Endothelial cell of umbilical vein (primary cell): ENCODE results near the gene CCL11. TPM values are rescaled to one million over a fixed set of nuclear protein-coding genes. Genes with fewer than 3 reads are reported as not detected.

Source experiments
- BruUV-seq: library from RNA; stranded (reverse); fragments of 400-500 nt; replicated peaks from 2 replicates; lab custom pipeline; 2021; lab: Mats Ljungman, UMichigan
- CTCF ChIA-PET: fragments of 300-600, 350-600 bp; sonication (Branson Sonifier 250); formaldehyde crosslinking; loops from one replicate; lab custom pipeline; 2021; ENCODE audit warnings: antibody characterized with exemption, inconsistent platforms; lab: Charles Lee
- POLR2A ChIA-PET: fragments of 300-600, 350-600 bp; sonication (Branson Sonifier 250); formaldehyde crosslinking; loops from one replicate; lab custom pipeline; 2021; ENCODE audit warnings: antibody characterized with exemption, inconsistent platforms; lab: Charles Lee
- DNase-seq: peaks from one replicate; pipeline ENCODE4 v3.0.0-alpha.2; 2011; ENCODE audit warnings: low read depth, low spot score
- FAIRE-seq: peaks from 2 replicates; lab custom pipeline; 2011; peaks lifted over from hg19 to GRCh38; lab: Jason Lieb, UNC
- H2AFZ ChIP-seq: 2 replicates; pipeline ENCODE4 v1.6.0; 2012; ENCODE audit warnings: low read depth, low read length, control low read depth, inconsistent platforms
- H3K27ac ChIP-seq: 2 replicates; pipeline ENCODE4 v1.5.1; 2011; ENCODE audit warnings: low read depth, mild to moderate bottlenecking, control low read depth, low read length, moderate library complexity; ENCODE audit not compliant: insufficient read depth
- H3K27me3 ChIP-seq, 2 experiments: 2 replicates each; pipeline versions ENCODE4 v1.6.0 to v1.6.1; 2011; ENCODE audit warnings: low read length in 2 of 2, mixed read lengths in 1 of 2; ENCODE audit not compliant: control insufficient read depth in 2 of 2, insufficient read depth in 2 of 2
- H3K36me3 ChIP-seq, 2 experiments: 2 replicates in 1 of 2; 3 replicates in 1 of 2; pipeline ENCODE4 v1.5.1; 2011; ENCODE audit warnings: low read length in 2 of 2, mild to moderate bottlenecking in 1 of 2, moderate library complexity in 1 of 2; ENCODE audit not compliant: control insufficient read depth in 2 of 2, insufficient read depth in 2 of 2; ENCODE audit errors: extremely low read depth in 1 of 2
- H3K4me1 ChIP-seq: 3 replicates; pipeline ENCODE4 v1.5.1; 2011; ENCODE audit warnings: mild to moderate bottlenecking, low read length; ENCODE audit not compliant: control insufficient read depth, insufficient read depth; ENCODE audit errors: extremely low read depth
- H3K4me2 ChIP-seq: 2 replicates; pipeline ENCODE4 v1.6.1; 2011; ENCODE audit warnings: low read length, control low read depth, mixed read lengths; ENCODE audit not compliant: insufficient read depth
- H3K4me3 ChIP-seq, 3 experiments: fragments of 200-600 bp in 1 of 3; sonication (generic), shearing (Covaris generic) in 1 of 3; replicated peaks in 1 of 3; 2 replicates each; pipeline ENCODE4 v1.5.1; 2011 to 2016; ENCODE audit warnings: control low read depth in 3 of 3, low read length in 3 of 3, mild to moderate bottlenecking in 2 of 3, inconsistent platforms in 1 of 3, low read depth in 1 of 3, moderate library complexity in 1 of 3; ENCODE audit not compliant: insufficient read depth in 1 of 3
- H3K79me2 ChIP-seq: 2 replicates; pipeline ENCODE4 v1.6.0; 2012; ENCODE audit warnings: low read length, inconsistent platforms; ENCODE audit not compliant: control insufficient read depth, insufficient read depth
- H3K9ac ChIP-seq: replicated peaks from 2 replicates; pipeline ENCODE3; 2011; ENCODE audit warnings: low read length, control low read depth; ENCODE audit not compliant: insufficient read depth; ENCODE audit errors: extremely low read depth
- H3K9me1 ChIP-seq: replicated peaks from 3 replicates; pipeline ENCODE4 v1.6.0; 2011; ENCODE audit warnings: mild to moderate bottlenecking, low read length; ENCODE audit not compliant: control insufficient read depth, insufficient read depth; ENCODE audit errors: extremely low read depth
- H3K9me3 ChIP-seq: replicated peaks from 2 replicates; pipeline ENCODE4 v1.5.1; 2012; ENCODE audit warnings: low read length, inconsistent platforms; ENCODE audit not compliant: control insufficient read depth, insufficient read depth
- H4K20me1 ChIP-seq: replicated peaks from 2 replicates; pipeline ENCODE3; 2011; ENCODE audit warnings: mild to moderate bottlenecking, low read length; ENCODE audit not compliant: control insufficient read depth, insufficient read depth; ENCODE audit errors: extremely low read depth
- CTCF ChIP-seq, 2 donors: IDR thresholded peaks; 1 replicate in 1 of 2; 2 replicates in 1 of 2; pipeline ENCODE4 v1.5.1; 2011; ENCODE audit warnings: low read length in 2 of 2, mild to moderate bottlenecking in 2 of 2, moderate library complexity in 2 of 2, control low read depth in 1 of 2, inconsistent platforms in 1 of 2, low read depth in 1 of 2; ENCODE audit not compliant: insufficient read depth in 1 of 2; ENCODE audit errors: extremely low read depth in 1 of 2
- EZH2 ChIP-seq: IDR thresholded peaks from 2 replicates; pipeline ENCODE4 v1.6.1; 2012; ENCODE audit warnings: borderline replicate concordance, low read depth, mild to moderate bottlenecking, moderate library complexity, low read length, inconsistent platforms; ENCODE audit not compliant: severe bottlenecking
- FOS ChIP-seq: IDR thresholded peaks from 2 replicates; pipeline ENCODE4 v1.6.1; 2011; ENCODE audit warnings: mild to moderate bottlenecking, low read length, moderate library complexity, borderline replicate concordance; ENCODE audit not compliant: insufficient read depth
- GATA2 ChIP-seq: IDR thresholded peaks from 2 replicates; pipeline ENCODE4 v1.7.0; 2011; ENCODE audit warnings: low read depth, mild to moderate bottlenecking, moderate library complexity, mixed read lengths, low read length; ENCODE audit not compliant: insufficient read length, insufficient read depth
- JUN ChIP-seq: IDR thresholded peaks from 2 replicates; pipeline ENCODE4 v1.6.1; 2011; ENCODE audit warnings: borderline replicate concordance, low read depth; ENCODE audit not compliant: insufficient read length, insufficient read depth
- MAX ChIP-seq: IDR thresholded peaks from 2 replicates; pipeline ENCODE4 v1.6.1; 2011; ENCODE audit not compliant: insufficient read depth, insufficient read length
- MYC ChIP-seq: IDR thresholded peaks from one replicate; pipeline ENCODE4 v1.6.1; 2011; ENCODE audit warnings: mild to moderate bottlenecking, low read depth, low read length
- POLR2A ChIP-seq: IDR thresholded peaks from 2 replicates; pipeline ENCODE4 v1.6.1; 2012; ENCODE audit warnings: low read depth, mild to moderate bottlenecking, control low read depth, low read length
- POLR2AphosphoS5 ChIP-seq: IDR thresholded peaks from 2 replicates; pipeline ENCODE4 v1.6.1; 2012; ENCODE audit warnings: low read depth, mild to moderate bottlenecking, control low read depth, low read length, moderate library complexity; ENCODE audit not compliant: insufficient read depth
- dilution Hi-C: fragments of 300-500 bp; cut with MboI; formaldehyde crosslinking; loops from one replicate; pipeline ENCODE4 v1.15.0; 2019; ENCODE audit warnings: low sequenced_read_pairs; ENCODE audit not compliant: extremely low pct_ligation_motif_present
- intact Hi-C: fragments of 100-400 bp; cut with micrococcal nuclease; formaldehyde crosslinking; loops from one replicate; pipeline ENCODE4 v1.10.0; 2022
- polyA plus RNA-seq, 4 experiments: library from polyadenylated mRNA; depleted of rRNA in 3 of 4; stranded (reverse) in 3 of 4; unstranded in 1 of 4; fragments of >200 nt; gene quantifications; 2 replicates each; pipeline versions ENCODE4 v1.2.1 to v1.2.3, GENCODE V29; 2011 to 2012; ENCODE audit warnings: missing spikeins in 1 of 4
- total RNA-seq: library from RNA; stranded (reverse); gene quantifications from 2 replicates; pipeline ENCODE4 v1.2.3, GENCODE V29; 2021

CCL11 gene
- total and polyA plus RNA-seq, 2 donors (not counting 3 experiments of a cell fraction or from before 2014, with no cell fraction given), result not detected

GRCh38 chr17:34300652-34301370 is 15.3 kb downstream of the CCL11 start:
- Histone ChIP-seq H3K9me1 (no peaks in the 10 kb centered on the region), H3K36me3 (no peaks in the 10 kb centered on the region), H3K27ac (no peak overlapping the region), H3K9me3 (no peaks in the 10 kb centered on the region), H4K20me1 (no peaks in the 10 kb centered on the region), H3K9ac (no peak overlapping the region), H3K4me2 (no peak overlapping the region), H3K27me3 (peaks cover 0 to 2% of the 10 kb centered on the region in 2 experiments), H3K79me2 (no peaks in the 10 kb centered on the region), H2AFZ (no peak overlapping the region), H3K4me1 (peaks cover 7% of the 10 kb centered on the region), H3K4me3 (no peak overlapping the region)
- DNase-seq (peak; percentile 44), FAIRE-seq (peak; percentile 94)
- no TSS peak for BruUV-seq
- dilution Hi-C loops, result loop anchor here (25.0 kb wide), 1 partner anchor 89 kb away; no protein-coding TSS in a partner anchor
- TF ChIP-seq CTCF (IDR thresholded peaks at IDR 0.05; ENCODE audit: extremely low read depth in 1 of 2, insufficient read depth in 1 of 2, low read depth in 1 of 2, low read length in 2 of 2), result no peak
- peak; percentile 34 for TF ChIP-seq FOS
- peak; percentile 55 for TF ChIP-seq JUN
- POLR2A ChIA-PET, result no interaction called here
- intact Hi-C loops, result loop anchor here (1.0 kb wide), 2 partner anchors 46 to 66 kb away; partner anchors contain the start of gene CCL2
- CTCF ChIA-PET, result interaction anchor here (0.8 to 11.1 kb wide), 6 partner anchors 9 to 130 kb away, joined by 3 to 179 read pairs (median 6); partner anchors contain the start of gene CCL1

DNA sequence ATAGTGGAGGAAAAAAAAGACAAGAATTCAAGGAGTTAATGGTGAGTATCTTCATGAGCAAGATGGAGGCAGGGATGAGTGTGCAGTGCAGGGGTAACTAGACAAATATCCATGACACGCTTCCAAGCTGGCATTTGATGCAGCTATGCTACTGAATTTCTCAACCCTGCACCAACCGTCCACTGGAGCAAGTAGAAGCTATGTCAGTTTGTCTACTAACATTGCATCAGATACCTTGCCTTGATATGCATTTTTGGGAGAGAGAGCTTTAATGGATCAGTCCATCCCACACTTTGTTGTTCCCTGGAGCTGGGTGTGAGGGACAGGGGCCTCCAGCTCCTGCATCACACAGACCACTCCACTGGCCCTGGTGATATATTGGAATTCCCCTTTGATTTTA is 16.4 kb downstream of the CCL11 start:
- Histone ChIP-seq H2AFZ (no peak overlapping the region), H3K4me2 (no peak overlapping the region), H3K79me2 (no peaks in the 10 kb centered on the region), H3K4me3 (no peak overlapping the region), H3K27ac (no peak overlapping the region), H3K9me3 (no peaks in the 10 kb centered on the region), H3K27me3 (peaks cover 2 to 4% of the 10 kb centered on the region in 2 experiments), H3K9me1 (no peaks in the 10 kb centered on the region), H4K20me1 (no peaks in the 10 kb centered on the region), H3K4me1 (peaks cover 7% of the 10 kb centered on the region), H3K36me3 (no peaks in the 10 kb centered on the region), H3K9ac (no peak overlapping the region)
- intact Hi-C loops, result no loop called here
- TF ChIP-seq MAX, result no peak
- TF ChIP-seq JUN, result no peak
- no peak for TF ChIP-seq MYC
- TF ChIP-seq POLR2AphosphoS5, result no peak
- no peak for TF ChIP-seq FOS
- TF ChIP-seq EZH2, result no peak
- TF ChIP-seq CTCF (IDR thresholded peaks at IDR 0.05; ENCODE audit: extremely low read depth in 1 of 2, insufficient read depth in 1 of 2, low read depth in 1 of 2, low read length in 2 of 2), result no peak
- TF ChIP-seq GATA2, result no peak
- TF ChIP-seq POLR2A, result no peak
- FAIRE-seq, result no peak
- DNase-seq, result no peak
- no TSS peak for BruUV-seq
- CTCF ChIA-PET, result interaction anchor here (5.4 to 11.1 kb wide), 2 partner anchors 59 to 101 kb away, joined by 60 to 179 read pairs; partner anchors contain the start of gene CCL1
- POLR2A ChIA-PET, result no interaction called here
- dilution Hi-C loops, result loop anchor here (25.0 kb wide), 1 partner anchor 90 kb away; no protein-coding TSS in a partner anchor
